GM19035 (cell line): ENCODE measurements around the gene ARHGAP42.
"Not testable (repeated sequence)": the region's sequence is repeated elsewhere in the genome, so short reads cannot be mapped to it uniquely, and the experiment has no call there.

ENCODE experiments used
- ATAC-seq: cut with Tn5 transposase; IDR thresholded peaks from one replicate; pipeline ENCODE4 v1.9.1; 2021; ENCODE audit not compliant: unreplicated experiment

The ARHGAP42 gene

DNA sequence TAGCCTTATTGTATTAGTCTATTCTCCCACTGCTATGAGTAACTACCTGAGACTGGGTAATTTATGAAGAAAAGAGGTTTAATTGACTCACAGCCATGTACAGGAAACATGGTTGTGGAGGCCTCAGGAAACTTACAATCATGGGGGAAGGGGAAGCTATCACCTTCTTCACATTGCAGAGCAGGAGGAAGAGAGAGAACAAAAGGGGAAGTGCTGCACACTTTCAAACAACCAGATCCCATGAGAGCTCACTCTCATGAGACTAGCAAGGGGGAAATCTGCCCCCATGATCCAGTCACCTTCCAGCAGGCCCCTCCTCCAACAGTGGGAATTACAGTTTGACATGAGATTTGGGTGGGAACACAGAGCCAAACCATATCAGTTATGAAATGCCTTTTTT lies 179.4 kb downstream of the ARHGAP42 start:
- peak; percentile 49 for ATAC-seq

DNA sequence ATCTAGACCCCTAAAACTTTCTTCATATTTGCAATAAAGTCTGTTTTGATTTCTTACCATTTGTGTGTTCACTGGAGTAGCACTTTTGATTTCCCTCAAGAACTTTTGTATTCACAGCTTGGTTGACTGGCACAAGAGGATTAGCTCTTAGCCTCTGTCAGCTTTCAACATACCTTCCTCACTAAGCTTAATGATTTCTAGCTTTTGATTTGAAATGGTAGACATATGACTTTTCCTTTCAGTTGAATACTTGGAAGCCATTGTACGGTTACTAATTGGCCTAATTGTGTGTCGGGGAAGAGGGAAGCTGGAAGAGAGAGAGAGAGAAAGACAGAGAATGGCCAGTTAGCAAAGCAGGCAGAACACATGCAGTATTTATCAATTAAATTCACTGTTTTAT lies 180.5 kb downstream of the ARHGAP42 start:
- ATAC-seq, result no peak

DNA sequence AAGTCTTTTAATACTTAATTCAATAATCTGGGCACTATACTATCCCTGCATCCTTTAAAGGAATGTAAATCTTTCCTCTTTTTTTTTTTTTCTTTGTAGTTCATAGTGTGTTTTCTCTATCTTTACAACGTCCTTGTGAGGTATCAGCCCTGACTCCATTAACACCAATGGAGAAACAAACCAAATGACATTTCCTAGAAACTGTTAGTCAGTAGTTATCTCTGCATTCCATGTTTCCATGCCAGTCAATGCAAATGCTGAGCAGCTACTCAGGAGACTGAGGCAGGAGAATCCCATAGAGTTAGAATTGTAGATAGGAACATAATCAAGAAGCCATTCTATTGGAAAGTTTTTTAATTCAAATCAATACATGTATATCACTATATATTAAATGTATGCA lies 182.2 kb downstream of the ARHGAP42 start:
- no peak for ATAC-seq

DNA sequence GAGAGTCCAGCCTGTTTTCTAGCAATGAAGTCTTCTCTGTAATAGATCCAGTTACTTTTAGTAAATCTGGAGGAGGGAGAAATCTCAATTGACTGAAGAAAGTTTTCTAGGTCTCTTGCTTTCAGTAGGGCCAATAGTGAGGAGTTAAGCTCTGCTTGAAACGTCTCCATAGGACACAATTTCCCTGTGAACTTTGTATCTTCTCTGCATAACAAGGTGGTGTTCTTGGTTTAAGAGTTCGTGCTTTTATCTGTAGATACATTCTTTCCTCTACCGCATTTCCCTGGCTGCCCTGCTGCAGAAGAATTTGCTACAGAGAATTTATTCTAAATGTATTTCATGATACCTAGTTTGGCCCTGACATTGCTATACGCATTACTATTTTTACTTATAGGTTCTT lies 183.1 kb downstream of the ARHGAP42 start:
- no peak for ATAC-seq

DNA sequence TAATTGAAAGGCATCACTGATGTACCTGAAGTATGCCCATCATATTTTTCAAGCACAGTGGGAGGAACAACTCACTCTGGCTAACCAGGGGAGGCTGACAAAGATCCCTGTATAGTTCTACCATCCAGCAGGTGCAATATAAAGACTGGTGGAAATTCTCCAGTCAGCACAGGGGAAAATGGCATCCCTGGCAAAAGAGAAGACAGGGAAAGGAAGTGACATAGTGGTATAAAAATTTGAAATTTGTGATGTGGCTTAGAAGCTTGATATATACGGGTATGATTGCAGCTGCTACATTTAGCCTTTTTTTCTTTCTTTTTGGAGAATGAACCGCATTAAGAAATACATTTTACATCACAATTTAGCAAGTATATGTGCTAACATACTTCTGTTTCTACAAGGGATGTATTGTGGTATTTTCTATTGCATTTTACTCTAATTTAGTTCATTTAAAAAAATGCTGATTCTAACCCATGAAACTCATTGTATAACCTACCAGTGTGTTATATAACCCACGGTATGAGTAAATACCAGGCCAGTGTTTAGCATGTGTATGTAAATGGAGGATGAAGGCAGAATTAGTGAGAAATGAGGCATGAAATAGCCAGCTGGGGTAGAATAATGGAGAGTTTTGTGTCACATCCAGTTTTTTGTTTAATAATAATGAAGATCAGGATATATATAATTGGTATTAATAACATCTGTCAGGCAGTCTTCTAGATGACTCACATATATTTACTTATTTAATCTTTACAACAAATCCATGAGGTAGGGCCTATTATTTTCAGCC lies 186.1 kb downstream of the ARHGAP42 start:
- no peak for ATAC-seq

- ATAC-seq, result no peak
Observed at GRCh38 chr11:100874203-100874602, 187.1 kb downstream of the ARHGAP42 start.

DNA sequence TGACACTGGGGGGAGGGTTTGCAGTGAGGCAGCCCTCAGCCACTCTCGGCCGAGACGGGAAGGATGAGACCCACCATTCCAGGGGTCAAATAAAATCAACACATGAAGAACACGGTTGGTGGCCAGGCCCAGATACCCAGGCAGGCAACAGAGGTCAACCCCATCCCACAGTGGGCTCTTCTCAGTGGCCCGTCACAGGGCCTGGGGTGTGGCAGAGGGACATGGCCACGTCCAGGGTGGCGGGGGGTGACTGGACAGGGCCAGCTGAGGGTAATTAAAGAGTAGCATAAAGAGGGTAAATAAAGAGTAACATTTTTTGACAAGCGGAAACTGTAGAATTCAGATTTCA lies 188.4 kb downstream of the ARHGAP42 start:
- ATAC-seq, result no peak

DNA sequence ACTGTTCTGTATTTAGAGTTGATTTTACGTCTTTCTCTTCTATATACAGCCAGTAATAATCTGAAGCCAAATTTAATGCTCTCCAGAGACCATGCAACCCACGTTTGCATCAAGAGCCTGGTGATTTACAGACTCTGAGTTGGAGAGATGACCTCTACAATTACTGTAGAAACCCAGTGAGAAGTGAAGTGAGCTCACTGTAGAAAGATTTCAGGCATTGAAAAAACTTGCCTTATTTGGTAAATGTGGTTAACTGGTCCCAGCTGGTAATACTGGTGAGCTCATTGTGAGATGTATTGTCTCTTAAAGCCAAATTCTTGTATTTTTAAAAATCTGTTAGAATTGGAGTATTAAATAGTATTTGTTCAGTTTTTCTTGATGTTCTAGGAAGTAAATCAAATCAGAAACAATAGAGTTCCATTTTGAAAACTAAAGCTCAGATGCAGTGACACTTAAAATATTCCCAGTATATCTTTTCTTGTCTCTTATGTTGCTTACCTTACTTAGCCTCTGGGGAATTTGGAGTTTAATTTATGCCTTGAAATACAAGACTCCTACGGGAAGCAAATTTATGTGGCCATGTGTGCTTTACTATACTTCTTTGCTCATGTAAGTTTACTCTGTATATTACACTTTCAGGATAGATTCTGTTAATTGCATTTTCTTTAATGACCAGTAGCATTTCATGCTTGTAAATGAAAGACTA lies 189.9 kb downstream of the ARHGAP42 start:
- peak; percentile 98 for ATAC-seq

DNA sequence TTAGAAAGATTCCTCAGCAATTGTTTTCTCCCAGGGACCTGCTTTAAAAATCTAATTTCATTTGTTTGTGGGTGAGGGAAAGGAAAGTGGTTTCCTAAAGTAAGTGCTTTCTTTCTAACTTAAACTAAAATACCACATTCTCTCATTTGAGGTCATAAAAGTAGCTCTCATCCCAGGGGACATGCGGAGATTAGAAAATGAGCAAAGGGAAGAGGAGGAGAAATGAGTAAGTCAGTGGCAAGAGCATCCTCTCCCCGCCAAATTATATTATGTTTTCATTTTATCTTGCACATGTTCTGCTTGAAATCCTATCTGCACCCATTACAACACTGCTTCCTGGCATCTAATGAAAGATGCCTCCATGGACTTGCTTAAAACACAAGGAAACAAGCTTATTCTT lies 191.4 kb downstream of the ARHGAP42 start:
- ATAC-seq, result no peak

DNA sequence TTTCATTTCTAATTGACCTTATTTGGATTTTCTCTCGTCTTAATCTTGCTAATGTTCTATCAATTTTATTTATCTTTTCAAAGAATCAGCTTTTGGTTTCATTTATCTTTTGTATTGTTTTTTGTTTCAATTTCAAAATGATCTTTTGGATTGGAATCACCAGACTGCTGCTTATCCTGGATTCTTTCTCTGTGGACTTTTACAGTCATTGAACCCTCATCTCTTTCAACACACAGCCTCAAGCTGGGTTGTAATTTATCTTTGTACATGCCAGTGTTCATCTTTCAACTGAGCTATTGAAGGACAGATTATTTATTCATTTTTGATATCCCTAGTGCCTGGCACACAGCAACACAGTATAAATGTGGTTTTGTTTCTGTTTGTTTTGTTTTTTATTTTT lies 195.9 kb downstream of the ARHGAP42 start:
- no peak for ATAC-seq

- ATAC-seq, result no peak
Observed at GRCh38 chr11:100883830-100884229, 196.7 kb downstream of the ARHGAP42 start.

DNA sequence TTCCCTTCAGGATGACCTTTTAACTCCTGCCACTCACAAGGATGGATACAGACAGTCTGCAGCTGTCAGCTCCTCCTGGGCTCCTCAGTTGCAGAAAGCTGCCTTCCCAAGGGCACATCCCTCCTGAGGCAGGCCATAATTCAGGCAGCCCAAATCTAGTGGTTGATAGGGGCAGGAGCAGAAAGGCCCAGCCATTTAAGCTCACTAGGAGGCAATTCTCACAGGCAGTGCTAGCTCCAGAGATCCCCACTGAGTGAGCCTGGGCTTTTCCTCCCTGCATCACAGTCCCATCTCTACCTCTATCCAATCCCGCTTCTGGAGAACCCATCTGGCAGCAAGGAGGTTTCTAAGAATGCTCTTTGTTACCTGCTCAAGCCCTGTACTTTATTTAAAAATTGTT lies 200.6 kb downstream of the ARHGAP42 start:
- ATAC-seq, result no peak

- no peak for ATAC-seq
Observed at GRCh38 chr11:100888836-100889235, 201.7 kb downstream of the ARHGAP42 start.

DNA sequence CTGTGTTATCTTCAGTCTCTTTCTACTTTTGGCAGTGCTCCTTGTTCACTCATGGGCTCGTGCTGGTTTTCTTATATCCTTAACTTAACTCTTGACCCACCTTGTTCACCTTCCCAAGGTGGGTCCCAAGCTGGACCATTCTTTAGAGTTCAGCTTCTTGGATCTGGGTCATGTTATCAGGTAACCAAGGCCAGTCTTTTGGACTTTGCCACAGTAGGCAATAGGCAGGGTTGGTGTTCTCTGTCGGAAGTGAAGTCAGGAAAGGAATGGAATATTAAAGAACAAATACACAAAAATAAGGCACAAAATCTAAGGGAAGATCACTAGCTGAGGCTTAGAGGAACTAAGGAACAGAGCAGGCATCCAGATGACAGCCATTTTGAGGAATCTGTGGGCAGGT lies 202.7 kb downstream of the ARHGAP42 start:
- no peak for ATAC-seq

DNA sequence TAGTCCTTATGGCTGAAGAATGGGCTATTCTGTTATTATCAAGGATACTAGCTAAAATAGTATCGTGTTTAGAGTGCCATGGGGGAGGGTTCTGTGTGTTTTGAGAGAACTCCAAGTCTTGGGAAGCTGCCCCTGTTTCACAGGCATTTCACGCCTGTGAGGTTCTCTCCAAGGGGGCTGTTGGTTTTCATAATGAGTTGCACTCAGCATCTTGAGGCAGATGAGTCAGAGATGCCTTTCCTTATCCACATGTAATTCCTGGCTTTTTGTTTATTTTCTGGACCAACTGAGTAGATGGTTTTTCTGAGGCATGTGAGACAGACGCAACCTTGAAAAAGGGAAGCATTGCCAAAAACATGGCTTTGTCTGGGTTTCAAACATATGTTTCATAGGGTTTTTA lies 203.7 kb downstream of the ARHGAP42 start:
- ATAC-seq, result no peak

DNA sequence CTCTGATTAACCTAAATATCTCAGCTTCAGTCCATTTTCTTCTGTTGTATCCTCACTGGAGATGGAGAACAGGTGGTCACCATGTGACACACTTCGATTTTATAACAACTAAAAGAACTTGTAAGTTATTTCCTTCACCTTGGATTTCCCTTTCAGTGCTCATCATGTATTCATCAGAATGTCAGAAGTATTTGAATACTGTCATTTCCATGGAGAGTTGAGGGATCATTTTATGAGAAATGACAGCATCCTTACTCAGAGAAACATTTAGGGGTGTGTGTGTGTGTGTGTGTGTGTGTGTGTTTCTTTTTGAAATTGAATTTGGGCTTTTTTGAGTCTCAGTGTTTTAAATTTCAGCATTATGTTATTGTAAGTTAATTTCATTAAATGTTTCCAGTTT lies 205.8 kb downstream of the ARHGAP42 start:
- ATAC-seq, result no peak

DNA sequence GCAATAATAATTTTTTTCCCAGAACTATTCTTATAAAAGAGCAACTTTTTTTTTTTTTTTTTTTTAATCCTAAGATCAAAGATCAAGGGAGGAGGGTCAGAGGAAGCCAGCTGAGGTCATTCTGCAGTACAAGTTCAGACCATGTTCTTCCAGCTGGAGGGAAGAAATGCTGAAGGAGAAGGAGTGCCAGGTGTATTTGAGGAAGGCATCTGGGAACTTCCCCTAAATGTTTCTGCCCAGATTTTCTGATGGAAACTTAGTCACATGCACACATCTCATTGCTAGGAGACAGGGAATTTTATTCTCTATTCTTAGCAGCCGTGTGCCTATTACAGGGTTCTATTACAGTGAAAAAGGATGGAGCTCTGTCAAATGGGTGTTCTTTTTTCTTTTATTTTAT lies 208.4 kb downstream of the ARHGAP42 start:
- no peak for ATAC-seq

GRCh38 chr11:100895976-100896375 lies 208.9 kb downstream of the ARHGAP42 start:
- ATAC-seq, result not testable (repeated sequence)

GRCh38 chr11:100901471-100901870 lies 214.4 kb downstream of the ARHGAP42 start:
- ATAC-seq, result not testable (repeated sequence)

DNA sequence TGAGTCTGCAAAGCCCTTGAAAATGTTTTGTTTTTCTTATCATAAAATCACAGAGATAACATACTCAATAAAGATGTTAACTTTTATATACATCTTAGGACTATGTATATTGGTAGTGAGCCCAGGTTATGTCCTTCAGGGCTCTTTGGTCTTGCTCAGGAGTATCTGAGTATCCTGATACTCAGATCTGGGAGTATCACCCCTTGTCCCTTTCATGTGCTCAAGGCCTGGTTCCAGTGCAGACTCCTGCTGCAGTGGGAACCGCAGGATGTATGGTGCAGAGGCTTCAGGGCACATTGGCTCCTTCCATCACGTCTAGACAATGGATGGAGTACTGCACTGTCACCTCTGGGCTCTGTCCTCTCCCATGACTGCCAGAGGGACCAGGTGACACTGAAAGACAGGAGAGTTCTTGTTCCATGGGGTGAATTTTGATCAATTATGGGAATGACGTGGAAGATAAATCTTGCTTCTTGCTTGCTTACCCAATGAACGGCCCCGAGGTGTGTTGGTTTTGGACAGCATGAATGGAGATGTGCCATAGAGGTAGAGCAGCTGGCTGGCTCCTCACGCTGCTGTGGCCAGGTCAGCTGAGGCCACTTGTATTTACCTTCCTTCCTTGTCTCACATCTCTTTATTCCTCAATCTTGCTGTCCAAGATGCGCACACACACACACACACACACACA lies 215.5 kb downstream of the ARHGAP42 start:
- no peak for ATAC-seq

DNA sequence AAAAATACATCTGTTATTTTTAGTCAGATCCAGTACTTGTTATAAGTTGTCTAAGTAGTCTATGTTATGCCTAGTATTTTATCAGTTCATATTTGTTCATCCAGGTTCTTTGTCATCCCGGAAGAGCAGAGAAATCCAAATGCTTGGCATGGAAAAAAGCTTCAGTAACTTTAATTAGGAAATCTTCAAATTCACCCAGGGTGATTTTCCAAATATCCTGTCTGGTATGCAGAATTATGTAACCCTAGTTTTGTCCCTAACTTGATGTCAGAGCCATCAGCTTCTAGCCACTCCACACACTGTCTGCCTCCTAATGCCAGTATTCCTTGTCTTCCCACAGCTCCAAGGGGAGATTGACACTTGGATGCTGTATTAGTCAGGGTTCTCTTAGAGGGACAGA lies 216.2 kb downstream of the ARHGAP42 start:
- no peak for ATAC-seq

GRCh38 chr11:100905684-100906083 lies 218.6 kb downstream of the ARHGAP42 start:
- ATAC-seq, result no peak
